Large intestine (tissue), 3 donors: Measurements from ENCODE around the gene DBT. TPM values are rescaled to one million over a fixed set of nuclear protein-coding genes. Genes with fewer than 3 reads are reported as not detected.
"Not testable (repeated sequence)": the region's sequence is repeated elsewhere in the genome, so short reads cannot be mapped to it uniquely, and the experiment has no call there.

Experiments
- DNase-seq, 2 donors: peaks; one replicate each; pipeline versions ENCODE4 v3.0.0 to v3.0.0-alpha.2; 2013
- H3K27ac ChIP-seq: one replicate; pipeline ENCODE4 v1.5.1; 2013; ENCODE audit warnings: low read length
- H3K27me3 ChIP-seq: 2 replicates; pipeline ENCODE4 v1.6.1; 2013; ENCODE audit warnings: low read length; ENCODE audit not compliant: control insufficient read depth, insufficient read depth
- H3K36me3 ChIP-seq: 2 replicates; pipeline ENCODE4 v1.6.1; 2013; ENCODE audit warnings: low read length; ENCODE audit not compliant: control insufficient read depth, insufficient read depth
- H3K4me1 ChIP-seq: one replicate; pipeline ENCODE4 v1.6.1; 2013; ENCODE audit warnings: low read length; ENCODE audit not compliant: control insufficient read depth, insufficient read depth
- H3K4me3 ChIP-seq: one replicate; pipeline ENCODE4 v1.5.1; 2013; ENCODE audit warnings: low read length
- H3K9me3 ChIP-seq: one replicate; pipeline ENCODE4 v1.6.1; 2013; ENCODE audit warnings: mild to moderate bottlenecking, low read depth, low read length, moderate library complexity; ENCODE audit not compliant: control insufficient read depth
- whole genome bisulfite sequencing: methylation state at CpG from one replicate; pipeline ENCODE4 v1.1.5; 2013; ENCODE audit warnings: low lambda C conversion rate; ENCODE audit not compliant: insufficient coverage; 5-methylcytosine and 5-hydroxymethylcytosine counted together
- polyA plus RNA-seq: library from polyadenylated mRNA; unstranded; fragments of 120-200 nt; gene quantifications from one replicate; pipeline ENCODE4 v1.2.1, GENCODE V29; 2013

Gene DBT
- polyA plus RNA-seq, 1 donor: 10.8 TPM

- Histone ChIP-seq H3K9me3 (peaks cover 4% of the 10 kb centered on the region), H3K4me3 (no peak overlapping the region), H3K27ac (no peak overlapping the region), H3K4me1 (no peaks in the 10 kb centered on the region), H3K36me3 (peaks cover 32% of the 10 kb centered on the region), H3K27me3 (no peaks in the 10 kb centered on the region)
- WGBS: no CpG with 5 or more reads among the region's 2 CpGs
- DNase-seq: no peak
Measured at GRCh38 chr1:100206301-100206700, 43.3 kb downstream of the DBT start.

- peaks cover 25% of the 10 kb centered on the region for H3K36me3 ChIP-seq
Measured at GRCh38 chr1:100205593-100205992, 44.0 kb downstream of the DBT start.

DNA sequence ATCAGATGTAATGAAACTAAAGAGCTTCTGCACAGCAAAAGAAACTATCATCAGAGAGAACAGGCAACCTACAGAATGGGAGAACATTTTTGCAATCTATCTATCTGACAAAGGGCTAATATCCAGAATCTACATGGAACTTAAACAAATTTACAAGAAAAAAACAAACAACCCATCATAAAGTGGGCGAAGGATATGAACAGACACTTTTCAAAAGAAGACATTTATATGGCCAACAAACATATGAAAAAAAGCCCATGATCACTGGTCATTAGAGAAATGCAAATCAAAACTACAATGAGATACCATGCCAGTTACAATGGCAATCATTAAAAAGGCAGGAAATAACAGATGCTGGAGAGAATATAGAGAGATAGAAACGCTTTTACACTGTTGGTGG is 44.5 kb downstream of the DBT start:
- H3K27me3 ChIP-seq, H3K27ac ChIP-seq, DNase-seq, H3K9me3 ChIP-seq, H3K4me3 ChIP-seq, H3K4me1 ChIP-seq: not testable (repeated sequence)
- peaks cover 23% of the 10 kb centered on the region for H3K36me3 ChIP-seq
- no CpG with 5 or more reads among the region's 2 CpGs for WGBS

More at GRCh38 chr1:100205593-100205992, 44.0 kb downstream of the DBT start:
- not testable (repeated sequence) for H3K9me3 ChIP-seq, DNase-seq, H3K4me3 ChIP-seq, H3K4me1 ChIP-seq, H3K27ac ChIP-seq, H3K27me3 ChIP-seq
- WGBS: no CpG with 5 or more reads among the region's 2 CpGs

DNA sequence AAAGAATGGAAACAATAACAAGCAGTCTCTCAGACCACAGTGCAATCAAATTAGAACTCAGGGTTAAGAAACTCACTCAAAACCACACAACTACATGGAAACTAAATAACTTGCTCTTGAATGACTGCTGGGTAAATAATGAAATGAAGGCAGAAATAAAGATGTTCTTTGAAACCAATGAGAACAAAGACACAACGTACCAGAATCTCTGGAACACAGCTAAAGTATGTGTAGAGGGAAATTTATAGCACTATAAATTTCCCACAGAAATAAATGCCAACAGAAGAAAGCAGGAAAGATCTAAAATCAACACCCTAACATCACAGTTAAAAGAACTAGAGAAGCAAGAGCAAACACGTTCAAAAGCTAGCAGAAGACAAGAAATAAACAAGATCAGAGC is 46.9 kb downstream of the DBT start:
- H3K4me3 ChIP-seq, H3K4me1 ChIP-seq, H3K27ac ChIP-seq, H3K27me3 ChIP-seq, DNase-seq, H3K9me3 ChIP-seq: not testable (repeated sequence)
- 68% methylated on average over 2 of the region's 2 CpGs for WGBS
- H3K36me3 ChIP-seq: peaks cover 32% of the 10 kb centered on the region

DNA sequence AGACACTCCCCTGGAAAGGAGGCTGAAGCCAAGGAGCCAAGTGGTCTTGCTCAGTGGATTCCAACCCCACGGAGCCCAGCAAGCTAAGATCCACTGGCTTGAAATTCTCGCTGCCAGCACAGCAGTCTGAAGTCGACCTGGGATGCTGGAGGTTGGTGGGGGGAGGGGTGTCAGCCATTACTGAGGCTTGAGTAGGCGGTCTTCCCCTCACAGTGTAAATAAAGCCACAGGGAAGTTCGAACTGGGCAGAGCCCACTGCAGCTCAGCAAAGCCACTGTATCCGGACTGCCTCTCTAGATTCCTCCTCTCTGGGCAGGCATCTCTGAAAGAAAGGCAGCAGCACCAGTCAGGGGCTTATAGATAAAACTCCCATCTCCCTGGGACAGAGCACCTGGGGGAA is 49.6 kb downstream of the DBT start:
- not testable (repeated sequence) for H3K4me3 ChIP-seq, H3K9me3 ChIP-seq, DNase-seq, H3K27me3 ChIP-seq, H3K27ac ChIP-seq, H3K4me1 ChIP-seq
- peaks cover 20% of the 10 kb centered on the region for H3K36me3 ChIP-seq
- WGBS: no CpG with 5 or more reads among the region's 6 CpGs

- H3K36me3 ChIP-seq: peaks cover 20% of the 10 kb centered on the region
- H3K9me3 ChIP-seq: no peaks in the 10 kb centered on the region
- H3K27me3 ChIP-seq: no peaks in the 10 kb centered on the region
- H3K27ac ChIP-seq: no peak overlapping the region
- 100% methylated on average over 1 of the region's 1 CpG for WGBS
- H3K4me3 ChIP-seq: no peak overlapping the region
- DNase-seq: no peak
- H3K4me1 ChIP-seq: no peaks in the 10 kb centered on the region
Measured at GRCh38 chr1:100198596-100198995, 51.0 kb downstream of the DBT start.

DNA sequence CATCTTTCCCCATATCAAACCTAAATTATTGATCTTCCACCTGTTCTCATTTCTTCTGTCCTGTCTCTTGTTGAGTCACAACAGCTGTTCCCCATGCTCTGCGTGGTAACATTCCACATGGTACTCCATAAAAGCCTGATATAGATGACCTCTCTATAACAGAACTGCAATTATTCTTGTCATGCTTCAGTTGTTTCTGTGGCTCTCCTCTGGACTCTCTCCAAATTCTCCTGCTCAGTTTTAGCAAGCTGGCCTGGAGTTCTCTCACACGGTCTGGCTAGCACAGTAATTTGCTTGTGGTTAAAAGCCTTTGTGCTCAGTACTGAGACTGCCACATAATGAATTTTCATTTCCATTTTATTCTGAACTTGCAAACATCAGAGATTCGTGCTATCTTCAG is 61.0 kb downstream of the DBT start:
- peaks cover 10% of the 10 kb centered on the region for H3K36me3 ChIP-seq
- H3K9me3 ChIP-seq: no peaks in the 10 kb centered on the region
- no peaks in the 10 kb centered on the region for H3K4me1 ChIP-seq
- H3K27me3 ChIP-seq: no peaks in the 10 kb centered on the region
- DNase-seq: no peak
- H3K27ac ChIP-seq: no peak overlapping the region
- H3K4me3 ChIP-seq: no peak overlapping the region
- no CpG with 5 or more reads among the region's 3 CpGs for WGBS

GRCh38 chr1:100187912-100188311 is 61.7 kb downstream of the DBT start:
- H3K4me1 ChIP-seq: no peaks in the 10 kb centered on the region
- no peak overlapping the region for H3K4me3 ChIP-seq
- no peaks in the 10 kb centered on the region for H3K9me3 ChIP-seq
- WGBS: no CpG with 5 or more reads among the region's 3 CpGs
- peaks cover 5% of the 10 kb centered on the region for H3K36me3 ChIP-seq
- no peak for DNase-seq
- H3K27me3 ChIP-seq: no peaks in the 10 kb centered on the region
- H3K27ac ChIP-seq: no peak overlapping the region

DNA sequence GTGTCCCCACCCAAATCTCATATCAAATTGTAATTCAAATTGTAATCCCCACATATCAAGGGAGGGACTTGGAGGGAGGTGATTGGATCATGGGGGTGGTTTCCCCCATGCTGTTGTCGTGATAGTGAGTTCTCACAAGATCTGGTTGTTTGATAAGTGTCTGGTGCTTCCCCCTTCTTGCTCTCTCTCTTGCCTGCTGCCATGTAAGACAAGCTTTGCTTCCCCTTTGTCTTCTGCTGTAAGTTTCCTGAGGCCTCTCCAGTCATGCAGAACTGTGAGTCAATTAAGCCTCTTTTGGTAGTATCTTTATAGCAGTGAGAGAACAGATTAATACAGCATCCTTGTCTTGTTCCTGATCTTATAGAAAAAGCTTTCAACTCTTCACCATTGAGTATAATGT is 65.1 kb downstream of the DBT start:
- Histone ChIP-seq H3K4me3 (no peak overlapping the region), H3K4me1 (no peaks in the 10 kb centered on the region), H3K9me3 (no peaks in the 10 kb centered on the region), H3K27me3 (no peaks in the 10 kb centered on the region), H3K27ac (no peak overlapping the region), H3K36me3 (no peaks in the 10 kb centered on the region)
- no CpG with 5 or more reads among the region's 1 CpG for WGBS
- DNase-seq: no peak

GRCh38 chr1:100183370-100183769 is 66.3 kb downstream of the DBT start:
- no peaks in the 10 kb centered on the region for H3K9me3 ChIP-seq
- H3K27ac ChIP-seq: no peak overlapping the region
- no peaks in the 10 kb centered on the region for H3K36me3 ChIP-seq
- H3K4me1 ChIP-seq: no peaks in the 10 kb centered on the region
- H3K27me3 ChIP-seq: no peaks in the 10 kb centered on the region
- H3K4me3 ChIP-seq: no peak overlapping the region
- no CpG with 5 or more reads among the region's 4 CpGs for WGBS
- DNase-seq: no peak

DNA sequence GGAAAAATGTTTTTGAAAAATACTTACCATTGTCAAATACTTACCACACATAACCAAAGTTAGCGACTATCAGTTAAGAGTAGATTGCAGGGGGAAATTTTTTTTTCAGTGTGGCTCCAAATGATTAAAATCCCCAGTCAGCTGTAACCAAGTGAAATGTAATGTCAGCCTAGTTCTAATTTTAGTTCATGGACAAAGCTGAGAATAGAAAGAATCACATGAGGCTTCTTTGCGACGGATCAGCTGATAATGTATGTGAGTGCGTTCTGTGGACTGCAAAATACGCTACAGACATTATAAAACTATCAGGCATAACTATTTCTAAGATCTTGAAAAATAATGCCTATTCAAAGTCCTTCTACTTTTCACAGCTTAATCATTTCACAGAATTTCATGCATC is 71.5 kb downstream of the DBT start, which contains the start of gene LRRC39:
Gene LRRC39 (minus strand): TSS at position 166 of the 400 bp plus-strand sequence. CDS start 9,740 bp downstream, outside the sequence.
- Histone ChIP-seq H3K4me3 (no peak within 1 kb of the TSS), H3K27ac (no peak within 1 kb of the TSS), H3K27me3 (no peaks in the 10 kb centered on the region), H3K9me3 (no peaks in the 10 kb centered on the region), H3K4me1 (no peaks in the 10 kb centered on the region), H3K36me3 (no peaks in the 10 kb centered on the region)
- no peak for DNase-seq
- WGBS: 100% methylated on average over 2 of the region's 5 CpGs
